Epithelial cell of proximal tubule (primary cell): Measurements from ENCODE around the gene COMMD3. TPM values are rescaled to one million over a fixed set of nuclear protein-coding genes. Genes with fewer than 3 reads are reported as not detected.

Experiments
- DNase-seq: peaks from one replicate; pipeline ENCODE4 v3.0.0-alpha.2; 2011; ENCODE audit warnings: low read depth
- H3K4me3 ChIP-seq: 2 replicates; pipeline ENCODE4 v1.5.1; 2011; ENCODE audit warnings: low read depth, mild to moderate bottlenecking, low read length
- total RNA-seq: library from RNA; depleted of rRNA; stranded (reverse); fragments of >200 nt; gene quantifications from 2 replicates; pipeline ENCODE4 v1.2.3, GENCODE V29; 2015
- TF ChIP-seq, protein P1 (sequence below): conservative IDR thresholded peaks from 2 replicates; pipeline ENCODE4 v1.5.1; 2012; ENCODE audit warnings: low read depth, mild to moderate bottlenecking, low read length

Gene COMMD3
- total RNA-seq, 1 donor from 2014 or later: 43.8 TPM

DNA sequence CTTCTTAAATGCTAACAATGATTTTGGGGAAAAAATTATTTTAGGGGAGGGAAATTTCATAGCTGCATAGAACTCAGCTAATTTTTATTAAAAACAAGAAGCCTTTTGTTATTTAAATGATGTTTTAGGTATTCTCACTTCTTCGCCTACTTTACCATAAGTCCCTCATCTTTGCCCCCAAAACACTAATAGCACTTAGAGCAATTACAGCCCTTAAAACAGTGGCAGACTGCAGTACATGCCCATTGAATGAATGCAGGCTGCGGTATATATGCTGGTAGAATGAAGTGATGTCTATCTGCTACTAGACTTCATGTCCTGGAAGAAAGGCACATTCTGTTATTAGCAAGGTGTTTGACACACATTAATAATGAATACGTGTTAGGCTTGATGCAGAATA, 26.2 kb downstream of the COMMD3 start:
- TF ChIP-seq, protein P1, sequence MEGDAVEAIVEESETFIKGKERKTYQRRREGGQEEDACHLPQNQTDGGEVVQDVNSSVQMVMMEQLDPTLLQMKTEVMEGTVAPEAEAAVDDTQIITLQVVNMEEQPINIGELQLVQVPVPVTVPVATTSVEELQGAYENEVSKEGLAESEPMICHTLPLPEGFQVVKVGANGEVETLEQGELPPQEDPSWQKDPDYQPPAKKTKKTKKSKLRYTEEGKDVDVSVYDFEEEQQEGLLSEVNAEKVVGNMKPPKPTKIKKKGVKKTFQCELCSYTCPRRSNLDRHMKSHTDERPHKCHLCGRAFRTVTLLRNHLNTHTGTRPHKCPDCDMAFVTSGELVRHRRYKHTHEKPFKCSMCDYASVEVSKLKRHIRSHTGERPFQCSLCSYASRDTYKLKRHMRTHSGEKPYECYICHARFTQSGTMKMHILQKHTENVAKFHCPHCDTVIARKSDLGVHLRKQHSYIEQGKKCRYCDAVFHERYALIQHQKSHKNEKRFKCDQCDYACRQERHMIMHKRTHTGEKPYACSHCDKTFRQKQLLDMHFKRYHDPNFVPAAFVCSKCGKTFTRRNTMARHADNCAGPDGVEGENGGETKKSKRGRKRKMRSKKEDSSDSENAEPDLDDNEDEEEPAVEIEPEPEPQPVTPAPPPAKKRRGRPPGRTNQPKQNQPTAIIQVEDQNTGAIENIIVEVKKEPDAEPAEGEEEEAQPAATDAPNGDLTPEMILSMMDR: no peak
- H3K4me3 ChIP-seq: no peak overlapping the region
- no peak for DNase-seq

DNA sequence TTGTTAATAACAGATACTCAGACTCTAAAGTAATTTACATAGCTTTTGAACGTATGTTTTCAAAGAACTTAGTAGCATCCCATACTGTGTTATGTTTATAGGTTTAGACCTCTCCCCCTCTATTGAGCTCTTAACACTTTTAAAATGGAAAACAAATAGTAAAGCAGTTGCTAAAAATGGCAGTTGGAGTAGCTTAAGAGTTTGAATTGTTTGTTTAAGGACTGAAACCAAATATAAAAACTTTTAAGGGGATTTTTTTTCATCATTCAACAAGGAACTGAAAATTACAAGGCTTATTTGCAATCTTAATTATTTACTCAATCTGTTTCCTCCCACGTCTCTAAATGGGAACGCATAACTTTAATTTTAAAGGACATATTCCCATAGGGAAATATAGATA, 27.5 kb downstream of the COMMD3 start:
- no peak for DNase-seq
- TF ChIP-seq, protein P1: no peak
- no peak overlapping the region for H3K4me3 ChIP-seq

DNA sequence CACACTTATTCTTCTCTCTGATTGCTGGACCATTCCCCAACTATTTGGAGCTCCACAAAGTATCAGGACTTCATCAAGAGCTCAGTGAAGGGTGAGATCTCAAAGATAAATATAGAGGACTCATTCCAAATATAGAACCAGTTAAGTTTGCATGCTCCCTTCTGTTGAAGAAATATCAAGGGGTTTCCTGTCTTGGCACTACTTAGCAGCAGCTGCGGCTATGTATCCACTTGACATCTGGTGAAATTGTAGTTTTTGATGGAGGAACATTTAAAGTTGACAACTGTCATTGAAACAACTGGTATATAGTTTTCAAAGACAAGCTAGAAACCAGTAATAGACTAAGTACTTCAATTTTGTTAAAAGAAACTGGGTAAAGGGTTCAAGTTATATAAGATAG, 28.1 kb downstream of the COMMD3 start:
- H3K4me3 ChIP-seq: no peak overlapping the region
- no peak for DNase-seq
- TF ChIP-seq, protein P1: no peak

DNA sequence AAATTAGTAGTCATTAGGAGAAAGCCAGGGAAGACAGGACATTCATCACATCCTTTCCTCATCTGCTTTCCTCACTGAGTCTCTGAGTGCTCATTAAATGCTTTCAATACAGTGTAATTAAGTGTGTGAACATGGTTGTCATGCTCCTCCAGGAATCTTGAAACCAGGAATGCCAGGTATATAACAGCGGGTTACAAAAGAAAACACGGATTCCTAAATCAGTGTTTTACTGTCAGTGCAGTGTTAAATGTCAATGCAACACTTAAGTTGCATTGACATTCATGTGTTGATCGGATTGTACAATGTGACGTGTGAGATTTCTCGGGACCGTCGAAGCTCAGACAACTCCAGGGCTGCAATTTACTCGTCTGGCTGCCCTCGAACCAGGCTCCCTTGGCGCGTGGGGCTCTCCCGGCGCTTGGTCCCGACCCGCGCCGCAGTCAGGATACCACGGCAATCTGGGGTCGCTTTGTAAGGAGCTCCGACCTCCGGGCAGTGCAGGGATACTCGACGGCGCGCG, 28.7 kb downstream of the COMMD3 start:
- DNase-seq: no peak
- TF ChIP-seq, protein P1: no peak
- H3K4me3 ChIP-seq: peak overlapping the region; percentile 27

DNA sequence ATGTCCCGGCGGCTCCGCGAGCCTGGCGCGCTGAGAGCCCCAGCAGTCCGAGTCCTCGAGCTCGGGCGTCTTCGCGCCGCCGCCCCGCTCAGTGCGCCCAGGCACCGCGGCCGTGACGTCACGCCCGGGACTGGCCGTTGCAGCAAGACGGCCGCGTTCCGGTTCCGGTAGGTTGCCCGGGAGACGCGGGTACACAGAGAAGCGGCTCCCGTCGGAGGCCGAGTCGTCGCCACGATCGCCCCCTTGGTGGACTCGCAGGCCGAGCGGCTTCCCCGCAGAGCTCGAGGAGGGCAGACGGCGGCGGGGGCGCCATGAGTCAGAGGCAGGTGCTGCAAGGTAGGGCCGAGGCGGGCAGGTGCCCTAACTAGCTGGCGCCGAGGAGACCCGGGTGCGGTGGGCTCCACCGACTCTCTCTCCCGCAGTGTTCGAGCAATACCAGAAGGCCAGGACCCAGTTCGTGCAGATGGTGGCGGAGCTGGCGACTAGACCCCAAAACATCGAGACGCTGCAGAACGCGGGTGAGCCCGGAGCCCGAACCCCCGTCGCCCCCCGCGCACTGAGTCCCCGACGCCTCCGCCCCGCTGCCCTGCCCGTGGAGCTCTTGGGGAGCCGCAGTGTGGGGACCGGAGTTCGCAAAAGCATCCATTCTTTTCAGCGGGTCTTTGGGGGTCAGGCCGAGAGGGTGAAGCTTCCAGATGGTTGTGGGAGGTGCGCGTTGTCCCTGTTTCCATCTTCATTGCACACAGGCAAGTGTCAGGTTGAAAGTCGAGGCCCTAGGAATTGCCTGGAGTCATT, 29.3 kb downstream of the COMMD3 start, which contains the start of gene SPAG6:
Gene SPAG6, plus strand, starts transcription at position 196 of the 795 bp plus-strand sequence. Its CDS starts 116 bp downstream, at position 312.
- peak within 1 kb of the TSS; percentile 27 for H3K4me3 ChIP-seq
- DNase-seq: no peak
- TF ChIP-seq, protein P1: no peak

DNA sequence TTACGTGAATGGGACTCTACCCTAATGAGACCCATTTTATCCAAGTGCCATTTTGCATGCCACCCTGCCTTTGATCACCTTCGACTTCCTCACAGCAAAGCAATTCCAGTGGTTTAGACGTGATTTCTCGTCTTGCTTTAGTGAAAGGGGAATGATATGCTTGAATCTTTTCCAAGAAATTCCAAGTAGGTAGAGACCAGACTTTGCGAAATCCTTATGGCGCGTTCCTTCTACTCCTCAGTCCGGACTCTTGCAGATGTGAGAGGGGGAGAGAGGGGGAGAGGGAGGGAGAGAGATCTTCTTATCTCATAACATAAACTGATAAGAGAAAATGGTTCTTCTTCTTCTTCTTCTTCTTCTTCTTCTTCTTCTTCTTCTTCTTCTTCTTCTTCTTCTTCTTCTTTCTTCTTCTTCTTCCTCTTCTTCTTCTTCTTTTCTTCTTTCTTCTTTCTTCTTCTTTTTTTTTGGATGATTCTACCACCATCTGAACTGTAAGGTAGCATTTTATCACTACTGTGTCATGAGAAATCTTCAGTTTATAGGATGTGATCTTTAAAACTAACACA, 30.0 kb downstream of the COMMD3 start:
- no peak for DNase-seq
- TF ChIP-seq, protein P1: no peak
- H3K4me3 ChIP-seq: no peak overlapping the region
